Osteocyte (in vitro differentiated cells): ENCODE measurements around the gene AKT1. TPM values are rescaled to one million over a fixed set of nuclear protein-coding genes. Genes with fewer than 3 reads are reported as not detected.
"Not testable (repeated sequence)": the region's sequence is repeated elsewhere in the genome, so short reads cannot be mapped to it uniquely, and the experiment has no call there.

Source experiments
- DNase-seq: peaks from one replicate; pipeline ENCODE4 v3.0.0; 2021; ENCODE audit warnings: mixed read lengths; ENCODE audit not compliant: unreplicated experiment; ENCODE audit errors: extremely low spot score
- H3K27ac Mint-ChIP-seq: one replicate; pipeline ENCODE4 v1.8.0; 2021; ENCODE audit warnings: mild to moderate bottlenecking, mixed read lengths; ENCODE audit not compliant: unreplicated experiment
- H3K27me3 Mint-ChIP-seq: one replicate; pipeline ENCODE4 v1.8.0; 2021; ENCODE audit warnings: mixed read lengths; ENCODE audit not compliant: unreplicated experiment
- H3K36me3 Mint-ChIP-seq: one replicate; pipeline ENCODE4 v1.8.0; 2021; ENCODE audit warnings: mixed read lengths; ENCODE audit not compliant: unreplicated experiment
- H3K4me1 Mint-ChIP-seq: one replicate; pipeline ENCODE4 v1.8.0; 2021; ENCODE audit warnings: mixed read lengths; ENCODE audit not compliant: unreplicated experiment
- H3K4me3 Mint-ChIP-seq: one replicate; pipeline ENCODE4 v1.8.0; 2021; ENCODE audit warnings: mild to moderate bottlenecking, moderate library complexity, mixed read lengths; ENCODE audit not compliant: unreplicated experiment
- H3K9me3 Mint-ChIP-seq: one replicate; pipeline ENCODE4 v1.8.0; 2021; ENCODE audit warnings: mixed read lengths; ENCODE audit not compliant: unreplicated experiment
- total RNA-seq: library from RNA; stranded (reverse); gene quantifications from 2 replicates; pipeline ENCODE4 v1.2.1, GENCODE V29; 2021
- TF ChIP-seq, protein P1 (sequence below): fragments of 200-600 bp; sonication (generic); IDR thresholded peaks from 2 replicates; pipeline ENCODE4 v1.5.0; 2021; ENCODE audit warnings: antibody characterized with exemption, mild to moderate bottlenecking, moderate library complexity

The AKT1 gene
- total RNA-seq, 1 donor from 2014 or later = 157 TPM

GRCh38 chr14:104817930-104818713 is 22.6 kb upstream of the AKT1 start:
- TF ChIP-seq, protein P1, sequence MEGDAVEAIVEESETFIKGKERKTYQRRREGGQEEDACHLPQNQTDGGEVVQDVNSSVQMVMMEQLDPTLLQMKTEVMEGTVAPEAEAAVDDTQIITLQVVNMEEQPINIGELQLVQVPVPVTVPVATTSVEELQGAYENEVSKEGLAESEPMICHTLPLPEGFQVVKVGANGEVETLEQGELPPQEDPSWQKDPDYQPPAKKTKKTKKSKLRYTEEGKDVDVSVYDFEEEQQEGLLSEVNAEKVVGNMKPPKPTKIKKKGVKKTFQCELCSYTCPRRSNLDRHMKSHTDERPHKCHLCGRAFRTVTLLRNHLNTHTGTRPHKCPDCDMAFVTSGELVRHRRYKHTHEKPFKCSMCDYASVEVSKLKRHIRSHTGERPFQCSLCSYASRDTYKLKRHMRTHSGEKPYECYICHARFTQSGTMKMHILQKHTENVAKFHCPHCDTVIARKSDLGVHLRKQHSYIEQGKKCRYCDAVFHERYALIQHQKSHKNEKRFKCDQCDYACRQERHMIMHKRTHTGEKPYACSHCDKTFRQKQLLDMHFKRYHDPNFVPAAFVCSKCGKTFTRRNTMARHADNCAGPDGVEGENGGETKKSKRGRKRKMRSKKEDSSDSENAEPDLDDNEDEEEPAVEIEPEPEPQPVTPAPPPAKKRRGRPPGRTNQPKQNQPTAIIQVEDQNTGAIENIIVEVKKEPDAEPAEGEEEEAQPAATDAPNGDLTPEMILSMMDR = no peak
- no peaks in the 10 kb centered on the region for H3K36me3 Mint-ChIP-seq
- no peak overlapping the region for H3K27ac Mint-ChIP-seq
- no peaks in the 10 kb centered on the region for H3K9me3 Mint-ChIP-seq
- no peaks in the 10 kb centered on the region for H3K27me3 Mint-ChIP-seq
- DNase-seq = no peak
- peaks cover 24% of the 10 kb centered on the region for H3K4me1 Mint-ChIP-seq
- H3K4me3 Mint-ChIP-seq = no peak overlapping the region

GRCh38 chr14:104816616-104816884 is 21.0 kb upstream of the AKT1 start:
- Mint-ChIP-seq H3K4me1 (peaks cover 22% of the 10 kb centered on the region), H3K36me3 (no peaks in the 10 kb centered on the region), H3K27ac (peak overlapping the region; percentile 93), H3K9me3 (no peaks in the 10 kb centered on the region), H3K4me3 (peak overlapping the region; percentile 91), H3K27me3 (no peaks in the 10 kb centered on the region)
- DNase-seq = no peak
- TF ChIP-seq, protein P1 = no peak

DNA sequence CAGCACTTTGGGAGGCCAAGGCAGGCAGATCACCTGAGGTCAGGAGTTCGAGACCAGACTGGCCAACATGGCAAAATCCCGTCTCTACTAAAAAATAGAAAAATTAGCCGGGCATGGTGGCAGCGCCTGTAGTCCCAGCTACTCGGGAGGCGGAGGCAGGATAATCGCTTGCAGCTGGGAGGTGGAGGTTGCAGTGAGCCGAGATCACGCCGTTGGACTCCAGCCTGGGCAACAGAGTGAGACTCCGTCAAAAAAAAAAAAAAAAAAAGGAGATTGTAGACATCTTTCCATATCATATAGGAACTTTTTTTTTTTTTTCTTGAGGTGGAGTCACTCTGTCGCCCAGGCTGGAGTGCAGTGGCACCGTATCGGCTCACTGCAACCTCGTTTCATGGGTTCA is 19.2 kb upstream of the AKT1 start:
- Mint-ChIP-seq H3K27ac (peak overlapping the region; percentile 93), H3K4me1 (peaks cover 22% of the 10 kb centered on the region), H3K4me3 (peak overlapping the region; percentile 91)
- not testable (repeated sequence) for H3K36me3 Mint-ChIP-seq, H3K9me3 Mint-ChIP-seq, H3K27me3 Mint-ChIP-seq, DNase-seq

DNA sequence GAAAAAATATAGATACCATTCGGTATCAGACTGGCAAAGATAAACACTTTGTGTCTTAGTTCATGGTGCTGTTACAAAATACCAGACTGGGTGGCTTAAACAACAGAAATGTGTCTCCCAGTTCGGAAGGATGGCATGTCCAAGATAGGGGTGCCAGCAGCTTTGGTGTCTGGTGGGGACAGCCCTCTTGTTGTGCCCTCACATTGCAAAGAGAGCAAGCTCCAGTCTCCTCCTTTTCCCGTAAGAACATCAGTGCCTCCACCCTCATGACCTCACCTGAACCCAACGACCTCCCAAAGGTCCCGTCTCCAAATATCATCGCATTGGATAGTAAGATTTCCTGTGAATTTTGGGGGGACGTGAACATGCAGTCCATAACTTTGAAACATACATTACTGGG is 17.7 kb upstream of the AKT1 start:
- Mint-ChIP-seq H3K27ac (no peak overlapping the region), H3K9me3 (no peaks in the 10 kb centered on the region), H3K4me3 (no peak overlapping the region), H3K4me1 (peaks cover 22% of the 10 kb centered on the region), H3K36me3 (no peaks in the 10 kb centered on the region), H3K27me3 (no peaks in the 10 kb centered on the region)
- TF ChIP-seq, protein P1 = no peak
- no peak for DNase-seq

GRCh38 chr14:104810316-104810715 is 14.8 kb upstream of the AKT1 start:
- peaks cover 24% of the 10 kb centered on the region for H3K4me1 Mint-ChIP-seq
- H3K27ac Mint-ChIP-seq = no peak overlapping the region
- H3K27me3 Mint-ChIP-seq = no peaks in the 10 kb centered on the region
- no peak overlapping the region for H3K4me3 Mint-ChIP-seq
- no peaks in the 10 kb centered on the region for H3K9me3 Mint-ChIP-seq
- no peaks in the 10 kb centered on the region for H3K36me3 Mint-ChIP-seq
- DNase-seq = no peak
- TF ChIP-seq, protein P1 = no peak

- H3K4me1 Mint-ChIP-seq = peaks cover 23% of the 10 kb centered on the region
- no peaks in the 10 kb centered on the region for H3K27me3 Mint-ChIP-seq
- DNase-seq = no peak
- no peaks in the 10 kb centered on the region for H3K9me3 Mint-ChIP-seq
- H3K27ac Mint-ChIP-seq = no peak overlapping the region
- H3K4me3 Mint-ChIP-seq = no peak overlapping the region
- TF ChIP-seq, protein P1 = no peak
- no peaks in the 10 kb centered on the region for H3K36me3 Mint-ChIP-seq
These were observed 12.9 kb upstream of the AKT1 start for GRCh38 chr14:104808456-104808855.
